ENCODE results near the gene MKNK2.

The MKNK2 gene

GRCh38 chr19:2079865-2080301, 28.8 kb upstream of the MKNK2 start:
- DNase-seq = no peak

GRCh38 chr19:2079076-2079864, 28.2 kb upstream of the MKNK2 start:
- no peak for DNase-seq

DNA sequence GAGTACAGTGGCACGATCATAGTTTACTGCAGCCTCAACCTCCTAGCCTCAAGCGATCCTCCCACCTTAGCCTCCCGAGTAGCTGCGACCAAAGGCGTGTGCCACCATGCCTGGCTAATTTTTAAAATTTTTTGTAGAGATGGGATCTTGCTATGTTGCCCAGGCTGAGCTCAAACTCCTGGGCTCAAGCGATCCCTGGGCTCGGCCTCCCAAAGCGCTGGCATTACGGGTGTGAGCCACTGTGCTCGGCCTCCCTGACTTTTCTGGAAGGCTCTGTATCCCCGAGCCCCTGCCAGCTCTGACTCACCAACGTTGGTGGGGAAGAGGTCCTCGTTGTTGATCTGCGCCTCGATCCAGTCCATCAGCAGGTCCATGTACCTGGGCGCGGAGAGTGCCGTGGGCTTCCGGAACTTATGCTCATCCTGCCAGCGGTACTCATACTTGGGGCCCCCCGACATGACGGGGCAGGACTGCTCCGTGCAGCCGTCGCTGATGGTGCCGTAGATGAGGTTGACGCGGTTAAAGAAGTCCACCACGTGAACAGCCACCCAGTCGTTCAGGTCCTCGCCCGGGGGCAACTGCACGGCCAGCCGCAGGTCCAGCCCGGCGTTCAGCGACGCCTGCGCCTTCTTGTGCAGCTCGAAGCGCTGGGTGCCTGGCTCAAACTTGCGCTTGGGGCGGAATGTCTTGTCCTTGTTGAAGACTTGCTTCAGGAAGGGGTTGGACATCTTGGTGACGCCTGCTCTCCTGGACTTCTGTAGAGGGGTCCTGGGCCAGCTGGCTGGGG, 27.0 kb upstream of the MKNK2 start:
- no peak for DNase-seq

- DNase-seq = no peak
These were observed 26.4 kb upstream of the MKNK2 start for GRCh38 chr19:2077398-2077797.

DNA sequence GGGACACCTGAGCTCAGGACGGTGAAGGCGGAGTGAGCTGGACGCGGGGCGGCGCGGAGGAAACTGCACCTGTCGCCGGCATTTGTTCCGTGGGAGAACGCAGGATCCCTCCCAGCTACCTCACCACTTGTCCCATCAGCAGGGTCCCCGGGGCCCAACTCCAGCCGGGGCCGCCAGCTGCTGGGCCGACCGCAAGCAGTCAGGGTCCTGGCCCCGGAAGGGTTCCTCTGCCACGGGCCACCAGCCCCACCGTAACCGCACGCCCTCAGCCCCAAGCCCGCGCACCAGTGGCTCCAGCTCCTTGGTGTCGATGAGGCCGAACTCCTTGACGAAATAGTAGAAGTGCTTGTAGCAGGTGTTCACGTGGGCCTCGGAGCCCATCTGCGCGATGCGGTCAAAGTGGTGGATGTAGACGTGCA, 25.5 kb upstream of the MKNK2 start:
- no peak for DNase-seq

DNA sequence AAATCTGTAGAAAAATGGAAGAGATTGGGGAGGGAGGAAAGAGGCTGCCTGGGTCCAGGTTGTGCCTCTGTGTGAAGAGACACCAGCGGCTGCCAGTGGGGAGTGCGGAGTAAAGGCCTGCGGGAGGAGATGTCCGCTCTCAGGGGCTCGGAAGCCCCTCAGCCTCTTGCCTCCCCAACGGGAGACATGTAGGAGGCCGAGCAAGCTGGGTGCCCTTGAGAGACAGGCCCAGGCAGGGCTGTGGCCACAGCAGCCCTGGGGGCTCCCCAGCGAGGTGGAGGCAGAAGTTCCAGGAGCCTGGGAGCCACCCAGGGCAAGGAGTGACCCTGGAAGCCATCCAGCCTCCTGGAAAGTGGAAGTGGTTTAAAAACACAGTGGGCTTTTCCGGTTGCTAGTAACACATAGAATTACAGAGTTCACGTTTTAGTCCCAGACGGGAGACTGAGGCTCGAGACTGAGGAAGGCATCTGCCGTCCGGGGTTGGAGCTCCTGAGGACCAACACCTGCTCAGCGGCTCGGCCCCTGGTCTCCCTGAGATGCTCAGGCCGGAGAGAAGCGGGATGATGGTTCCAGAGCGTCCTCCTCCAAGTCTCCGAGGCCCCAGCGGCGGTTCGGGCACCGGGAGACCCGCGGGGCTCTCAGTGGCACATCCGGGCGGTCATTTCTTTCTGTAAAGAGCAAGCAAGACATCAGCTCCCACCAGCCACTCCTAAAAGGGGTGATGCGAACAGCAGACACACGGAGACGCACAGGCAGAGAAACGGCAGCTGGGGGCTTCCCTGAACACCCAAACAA, 21.9 kb upstream of the MKNK2 start:
- DNase-seq = no peak

- no peak for DNase-seq
These were observed 20.1 kb upstream of the MKNK2 start for GRCh38 chr19:2070986-2071673.

- no peak for DNase-seq
These were observed 19.4 kb upstream of the MKNK2 start for GRCh38 chr19:2070436-2070827.

- DNase-seq = no peak
These were observed 13.9 kb upstream of the MKNK2 start for GRCh38 chr19:2064788-2065524.

DNA sequence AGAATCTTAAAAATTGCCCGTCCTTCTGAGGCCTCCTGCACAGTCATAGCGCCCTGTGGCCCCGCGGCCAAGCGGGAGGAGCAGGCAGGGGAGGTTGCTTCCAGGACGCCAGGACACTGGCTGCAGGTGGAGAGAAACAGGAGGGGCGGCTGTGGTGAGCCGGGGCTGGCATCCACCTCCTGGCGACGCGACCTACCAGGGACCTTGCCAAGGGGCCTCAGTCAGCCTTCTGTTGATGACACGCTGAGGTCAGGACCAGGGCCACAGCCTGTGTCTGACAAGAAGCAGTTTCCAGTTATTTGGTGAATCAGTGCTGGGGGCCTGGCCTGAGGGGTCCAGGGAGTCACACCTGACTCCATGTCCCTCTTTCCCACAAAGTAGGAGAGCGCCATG, 13.3 kb upstream of the MKNK2 start:
- no peak for DNase-seq

- DNase-seq = no peak
These were observed 12.8 kb upstream of the MKNK2 start for GRCh38 chr19:2063824-2064223.

DNA sequence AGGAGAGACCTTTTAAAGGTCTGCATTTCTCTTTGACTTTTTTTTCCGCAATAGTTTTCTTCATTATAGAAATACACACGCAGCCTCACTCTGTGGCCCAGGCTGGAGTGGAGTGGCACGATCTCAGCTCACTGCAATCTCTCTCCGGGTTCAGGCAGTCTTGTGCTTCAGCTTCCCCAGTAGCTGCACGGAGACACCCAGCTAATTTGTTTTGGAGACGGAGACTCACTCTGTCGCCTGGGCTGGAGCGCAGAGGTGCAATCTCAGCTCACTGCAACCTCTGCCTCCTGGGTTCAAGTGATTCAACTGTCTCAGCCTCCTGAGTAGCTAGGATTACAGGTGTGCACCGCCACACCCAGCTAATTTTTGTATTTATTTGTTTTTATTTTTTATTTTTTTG, 11.7 kb upstream of the MKNK2 start:
- DNase-seq = no peak

GRCh38 chr19:2062389-2062729, 11.3 kb upstream of the MKNK2 start:
- no peak for DNase-seq

DNA sequence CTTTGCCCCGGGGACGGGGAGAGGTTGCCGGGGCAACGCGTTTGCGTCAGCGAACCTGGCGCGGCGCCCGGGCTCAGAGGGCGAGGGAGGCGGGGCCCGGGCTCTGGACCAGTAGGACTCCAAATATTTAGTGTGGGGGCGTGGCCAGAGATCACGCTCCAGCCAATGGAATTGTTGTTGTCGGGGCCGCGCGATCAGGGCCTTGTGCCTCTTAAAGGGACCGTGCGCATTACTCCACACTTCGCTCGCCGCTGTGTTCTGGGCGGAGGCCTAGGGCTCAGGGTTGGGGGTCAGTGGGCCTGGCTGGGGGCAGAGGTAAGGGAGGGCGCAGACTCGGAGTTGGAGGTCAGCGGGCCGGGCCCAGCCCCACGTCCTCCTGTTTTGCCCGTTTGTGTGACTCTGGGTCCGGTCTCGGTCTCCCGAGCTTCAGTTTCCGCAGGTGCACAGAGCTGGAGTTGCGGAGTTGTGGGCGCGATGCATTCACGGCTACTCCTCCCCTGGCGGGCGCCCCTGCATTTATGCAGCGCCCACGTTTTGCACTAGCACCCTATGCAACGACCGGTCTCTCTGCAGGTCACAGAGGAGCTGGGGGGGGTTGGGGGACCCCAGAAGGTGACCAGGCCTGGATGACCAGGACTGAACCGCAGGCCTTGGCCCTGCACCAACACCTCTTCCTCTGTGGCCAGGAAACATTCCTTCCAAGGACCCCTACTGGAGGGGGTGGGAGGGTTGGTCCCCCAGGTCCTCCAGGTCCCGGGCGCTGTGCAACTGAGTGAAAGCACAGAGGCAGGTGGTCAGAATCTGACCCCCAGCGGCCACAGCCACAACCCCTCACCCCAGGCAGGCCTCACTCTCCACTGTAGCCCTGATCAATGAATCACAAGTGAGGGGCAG, 10.7 kb upstream of the MKNK2 start:
- DNase-seq = peak; percentile 99

- no peak for DNase-seq
These were observed 9.9 kb upstream of the MKNK2 start for GRCh38 chr19:2060884-2061494.

- no peak for DNase-seq
These were observed 8.6 kb upstream of the MKNK2 start for GRCh38 chr19:2059422-2060201.

DNA sequence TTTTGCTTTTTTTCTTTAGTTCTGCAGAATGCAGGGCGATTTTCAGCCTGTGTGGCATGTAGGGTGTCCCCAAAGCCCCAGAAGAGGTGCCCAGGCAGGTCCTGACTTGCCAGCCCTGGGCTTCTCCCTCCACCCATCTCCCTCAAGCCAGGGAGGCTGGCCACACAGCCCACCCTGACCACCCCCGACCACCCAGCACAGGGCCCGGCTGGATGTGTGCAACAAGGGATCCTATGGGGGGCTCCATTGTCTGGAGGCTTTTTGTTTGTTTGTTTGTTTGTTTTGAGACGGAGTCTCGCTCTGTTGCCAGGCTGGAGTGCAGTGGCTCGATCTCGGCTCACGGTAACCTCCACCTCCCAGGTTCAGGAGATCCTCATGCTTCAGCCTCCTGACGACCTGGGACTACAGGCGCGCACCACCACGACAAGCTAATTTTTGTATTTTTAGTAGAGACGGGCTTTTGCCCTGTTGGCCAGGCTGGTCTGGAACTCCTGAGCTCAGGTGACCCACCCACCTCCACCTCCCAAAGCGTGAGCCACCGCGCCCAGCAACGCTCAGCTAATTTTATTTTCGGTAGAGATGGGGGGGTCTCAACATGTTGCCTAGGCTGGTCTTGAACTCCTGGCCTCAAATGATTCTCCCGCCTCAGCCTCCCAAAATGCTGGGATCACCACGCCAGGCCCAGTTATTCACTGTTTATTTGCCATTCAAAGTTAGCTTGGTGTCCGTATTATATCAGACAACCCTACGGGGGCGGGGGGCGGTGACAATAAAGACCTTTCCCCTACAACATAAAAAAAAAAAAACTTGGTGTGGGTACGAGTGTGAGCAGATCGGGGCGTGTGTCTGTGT, 7.8 kb upstream of the MKNK2 start:
- DNase-seq = no peak
